Left ventricle myocardium inferior (tissue), 1 donor: ENCODE measurements around the gene PPME1. TPM values are rescaled to one million over a fixed set of nuclear protein-coding genes. Genes with fewer than 3 reads are reported as not detected.

ENCODE experiments used
- DNase-seq: peaks from one replicate; pipeline ENCODE4 v3.0.0-alpha.2; 2020
- H3K27ac ChIP-seq: fragments of 200-600 bp; replicated peaks from 2 replicates; pipeline ENCODE4 v1.8.0; 2021
- H3K27me3 ChIP-seq: fragments of 200-600 bp; 2 replicates; pipeline ENCODE4 v1.8.0; 2021; ENCODE audit warnings: low read depth
- H3K36me3 ChIP-seq: fragments of 200-600 bp; 2 replicates; pipeline ENCODE4 v1.8.0; 2021
- H3K4me1 ChIP-seq: fragments of 200-600 bp; 2 replicates; pipeline ENCODE4 v1.8.0; 2021
- H3K4me3 ChIP-seq: fragments of 200-600 bp; 2 replicates; pipeline ENCODE4 v1.8.0; 2021; ENCODE audit warnings: mild to moderate bottlenecking, moderate library complexity
- H3K9me3 ChIP-seq: fragments of 200-600 bp; replicated peaks from 2 replicates; pipeline ENCODE4 v1.8.0; 2021
- intact Hi-C: fragments of 100-400 bp; cut with micrococcal nuclease; formaldehyde crosslinking; loops from one replicate; pipeline ENCODE4 v1.11.0; 2022
- total RNA-seq: library from RNA; stranded (reverse); fragmentation: NEBNext Ultra II Directional; extraction: Animal tissue kit (Norgen Biotek cat#: 25700); gene quantifications from one replicate; pipeline ENCODE4 v1.2.1, GENCODE V29; 2021
- TF ChIP-seq, protein P1 (sequence below): fragments of 200-600 bp; IDR thresholded peaks from 2 replicates; pipeline ENCODE4 v1.8.0; 2021; ENCODE audit warnings: antibody characterized with exemption, mild to moderate bottlenecking, borderline replicate concordance
- donor health status: DM: no; HTN: yes; CAD: no; lungs with severe emphysema.

PPME1 gene
- total RNA-seq, 1 donor from 2014 or later = 29.7 TPM

DNA sequence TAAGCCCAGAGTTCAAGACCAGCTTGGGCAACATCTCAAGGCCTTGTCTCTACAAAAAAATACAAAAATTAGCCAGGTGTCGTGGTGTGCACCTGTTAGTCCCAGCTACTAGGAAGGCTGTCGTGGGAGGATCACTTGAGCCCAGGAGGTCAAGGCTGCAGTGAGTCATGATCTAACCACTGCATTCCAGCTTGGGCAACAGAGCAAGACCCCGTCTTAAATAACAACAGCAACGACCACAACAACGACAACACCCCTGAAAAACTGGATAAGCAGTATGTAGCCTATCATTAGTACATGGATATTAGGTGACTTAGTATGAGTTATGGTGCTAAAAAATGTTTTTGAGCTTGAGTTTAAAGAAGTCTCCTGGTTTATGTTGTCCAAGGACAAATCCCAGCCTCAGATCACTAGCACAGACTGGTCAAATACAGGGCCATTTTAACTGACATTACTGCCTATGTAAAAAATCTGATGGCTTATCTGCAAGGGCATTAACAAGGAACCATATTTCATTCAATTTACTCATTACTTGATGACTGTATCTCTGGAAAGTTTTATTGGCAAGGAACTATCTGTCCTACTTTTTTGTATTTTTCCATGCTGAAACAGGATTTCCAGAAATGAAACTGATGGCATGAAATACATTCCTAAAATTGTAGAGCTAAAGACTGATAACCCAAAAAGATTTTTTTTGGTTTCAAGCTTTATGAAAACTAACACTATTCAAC lies 23.7 kb upstream of the PPME1 start:
- no peak overlapping the region for H3K4me3 ChIP-seq
- TF ChIP-seq, protein P1, sequence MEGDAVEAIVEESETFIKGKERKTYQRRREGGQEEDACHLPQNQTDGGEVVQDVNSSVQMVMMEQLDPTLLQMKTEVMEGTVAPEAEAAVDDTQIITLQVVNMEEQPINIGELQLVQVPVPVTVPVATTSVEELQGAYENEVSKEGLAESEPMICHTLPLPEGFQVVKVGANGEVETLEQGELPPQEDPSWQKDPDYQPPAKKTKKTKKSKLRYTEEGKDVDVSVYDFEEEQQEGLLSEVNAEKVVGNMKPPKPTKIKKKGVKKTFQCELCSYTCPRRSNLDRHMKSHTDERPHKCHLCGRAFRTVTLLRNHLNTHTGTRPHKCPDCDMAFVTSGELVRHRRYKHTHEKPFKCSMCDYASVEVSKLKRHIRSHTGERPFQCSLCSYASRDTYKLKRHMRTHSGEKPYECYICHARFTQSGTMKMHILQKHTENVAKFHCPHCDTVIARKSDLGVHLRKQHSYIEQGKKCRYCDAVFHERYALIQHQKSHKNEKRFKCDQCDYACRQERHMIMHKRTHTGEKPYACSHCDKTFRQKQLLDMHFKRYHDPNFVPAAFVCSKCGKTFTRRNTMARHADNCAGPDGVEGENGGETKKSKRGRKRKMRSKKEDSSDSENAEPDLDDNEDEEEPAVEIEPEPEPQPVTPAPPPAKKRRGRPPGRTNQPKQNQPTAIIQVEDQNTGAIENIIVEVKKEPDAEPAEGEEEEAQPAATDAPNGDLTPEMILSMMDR = no peak
- H3K9me3 ChIP-seq = no peaks in the 10 kb centered on the region
- intact Hi-C loops = no loop called here
- DNase-seq = no peak
- H3K27ac ChIP-seq = no peak overlapping the region
- H3K36me3 ChIP-seq = peaks cover 7% of the 10 kb centered on the region
- no peaks in the 10 kb centered on the region for H3K27me3 ChIP-seq
- H3K4me1 ChIP-seq = no peaks in the 10 kb centered on the region

DNA sequence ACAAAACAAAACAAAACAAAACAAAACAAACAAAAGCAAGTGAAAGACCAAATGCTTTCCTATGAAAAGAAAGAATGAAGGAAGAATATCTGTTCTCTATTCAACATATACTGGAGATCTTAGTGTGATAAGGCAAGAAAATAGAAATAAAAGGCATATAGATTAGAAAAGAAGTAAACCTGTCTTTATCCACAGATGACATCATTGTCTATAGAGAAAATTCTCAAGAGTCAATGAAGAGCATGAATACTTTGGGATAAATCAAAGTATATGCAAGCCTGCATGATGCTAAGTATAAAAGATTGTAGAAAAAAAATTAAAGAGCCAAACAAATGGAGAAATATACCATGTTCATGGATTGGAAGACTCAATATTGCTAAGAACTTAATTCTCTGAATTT lies 17.9 kb upstream of the PPME1 start:
- Histone ChIP-seq H3K27ac (no peak overlapping the region), H3K9me3 (peaks cover 8% of the 10 kb centered on the region), H3K27me3 (no peaks in the 10 kb centered on the region), H3K4me3 (no peak overlapping the region), H3K36me3 (peaks cover 12% of the 10 kb centered on the region), H3K4me1 (peaks cover 12% of the 10 kb centered on the region)
- TF ChIP-seq, protein P1 = no peak
- DNase-seq = no peak
- intact Hi-C loops = no loop called here

DNA sequence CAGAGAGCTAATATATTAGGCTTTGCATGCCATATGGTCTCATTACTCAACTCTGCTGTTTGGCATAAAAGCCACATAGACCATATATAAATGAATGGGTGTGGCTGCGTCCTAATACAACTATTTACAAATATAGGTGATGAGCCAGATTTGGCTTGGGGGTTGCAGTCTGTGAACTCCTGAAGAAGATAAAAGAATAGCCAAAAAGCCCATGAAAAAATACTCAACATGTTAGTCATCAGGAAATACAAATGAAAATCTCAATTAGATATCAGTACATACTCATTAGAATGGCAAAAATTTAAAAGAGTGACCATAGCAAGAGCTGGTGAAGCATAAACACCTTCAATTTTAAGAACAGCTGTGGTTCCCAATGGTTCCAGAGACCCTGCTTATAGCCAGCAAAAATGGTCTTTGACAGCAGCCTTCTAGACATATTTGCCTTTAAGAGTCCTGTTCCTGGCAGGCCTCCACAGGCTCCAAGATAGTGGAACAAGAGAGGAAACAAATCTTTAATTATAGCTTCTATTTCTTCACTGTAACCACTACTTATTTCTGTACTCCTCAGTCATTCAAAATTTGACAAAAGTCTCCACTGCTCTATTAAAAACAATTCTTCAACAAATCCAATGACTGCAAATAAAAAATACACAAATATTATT lies 16.3 kb upstream of the PPME1 start:
- no peak for DNase-seq
- no peaks in the 10 kb centered on the region for H3K27me3 ChIP-seq
- H3K4me3 ChIP-seq = no peak overlapping the region
- peaks cover 12% of the 10 kb centered on the region for H3K4me1 ChIP-seq
- peaks cover 21% of the 10 kb centered on the region for H3K36me3 ChIP-seq
- TF ChIP-seq, protein P1 = no peak
- no peak overlapping the region for H3K27ac ChIP-seq
- intact Hi-C loops = no loop called here
- peaks cover 8% of the 10 kb centered on the region for H3K9me3 ChIP-seq

DNA sequence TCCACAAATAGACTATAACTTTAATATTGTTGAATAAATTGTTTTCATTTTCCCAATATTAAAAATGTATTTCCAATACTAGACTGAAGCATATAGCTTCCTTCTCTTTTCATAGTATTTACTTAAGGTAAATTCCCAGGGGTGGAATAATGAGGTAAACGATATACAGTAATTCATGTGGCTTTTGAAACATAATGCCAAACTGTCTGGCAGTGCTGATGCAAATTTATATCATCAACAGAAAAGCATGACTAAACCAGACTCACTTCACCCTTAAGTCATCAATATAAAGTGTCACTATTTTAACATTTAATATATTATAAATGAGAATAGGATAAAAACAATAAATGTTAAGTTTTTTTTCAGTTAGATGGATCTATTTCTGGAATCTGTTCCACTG lies 13.9 kb upstream of the PPME1 start:
- no peak for DNase-seq
- H3K4me3 ChIP-seq = no peak overlapping the region
- H3K27me3 ChIP-seq = no peaks in the 10 kb centered on the region
- peaks cover 8% of the 10 kb centered on the region for H3K9me3 ChIP-seq
- peaks cover 12% of the 10 kb centered on the region for H3K4me1 ChIP-seq
- peaks cover 21% of the 10 kb centered on the region for H3K36me3 ChIP-seq
- no peak overlapping the region for H3K27ac ChIP-seq
- intact Hi-C loops = no loop called here
- TF ChIP-seq, protein P1 = no peak

DNA sequence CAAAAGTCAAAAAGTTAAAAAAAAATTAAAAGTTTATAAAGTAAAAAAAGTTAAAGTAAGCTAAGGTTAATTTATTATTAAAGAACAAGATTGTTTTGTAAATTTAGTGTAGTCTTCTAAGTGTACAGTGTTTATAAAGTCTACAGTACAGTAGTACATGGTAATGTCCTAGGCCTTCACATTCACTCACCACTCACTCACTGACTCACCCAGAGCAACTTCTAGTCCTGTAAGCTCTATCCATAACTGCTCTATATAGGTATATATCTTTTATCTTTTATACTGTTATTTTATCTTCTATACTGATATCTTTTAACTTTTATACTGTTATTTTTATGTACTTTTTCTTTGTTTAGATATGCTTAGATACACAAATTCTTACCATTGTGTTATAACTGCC lies 11.4 kb upstream of the PPME1 start:
- Histone ChIP-seq H3K36me3 (peaks cover 26% of the 10 kb centered on the region), H3K4me3 (no peak overlapping the region), H3K27me3 (no peaks in the 10 kb centered on the region), H3K4me1 (peaks cover 17% of the 10 kb centered on the region), H3K27ac (no peak overlapping the region), H3K9me3 (no peaks in the 10 kb centered on the region)
- intact Hi-C loops = no loop called here
- DNase-seq = no peak
- TF ChIP-seq, protein P1 = no peak
